ENCODE measurements around the gene PSD4. TPM values are rescaled to one million over a fixed set of nuclear protein-coding genes. Genes with fewer than 3 reads are reported as not detected.

PSD4 gene
- total and polyA plus RNA-seq, 2 experiments from 2014 or later: 15.1 to 26.5 TPM

DNA sequence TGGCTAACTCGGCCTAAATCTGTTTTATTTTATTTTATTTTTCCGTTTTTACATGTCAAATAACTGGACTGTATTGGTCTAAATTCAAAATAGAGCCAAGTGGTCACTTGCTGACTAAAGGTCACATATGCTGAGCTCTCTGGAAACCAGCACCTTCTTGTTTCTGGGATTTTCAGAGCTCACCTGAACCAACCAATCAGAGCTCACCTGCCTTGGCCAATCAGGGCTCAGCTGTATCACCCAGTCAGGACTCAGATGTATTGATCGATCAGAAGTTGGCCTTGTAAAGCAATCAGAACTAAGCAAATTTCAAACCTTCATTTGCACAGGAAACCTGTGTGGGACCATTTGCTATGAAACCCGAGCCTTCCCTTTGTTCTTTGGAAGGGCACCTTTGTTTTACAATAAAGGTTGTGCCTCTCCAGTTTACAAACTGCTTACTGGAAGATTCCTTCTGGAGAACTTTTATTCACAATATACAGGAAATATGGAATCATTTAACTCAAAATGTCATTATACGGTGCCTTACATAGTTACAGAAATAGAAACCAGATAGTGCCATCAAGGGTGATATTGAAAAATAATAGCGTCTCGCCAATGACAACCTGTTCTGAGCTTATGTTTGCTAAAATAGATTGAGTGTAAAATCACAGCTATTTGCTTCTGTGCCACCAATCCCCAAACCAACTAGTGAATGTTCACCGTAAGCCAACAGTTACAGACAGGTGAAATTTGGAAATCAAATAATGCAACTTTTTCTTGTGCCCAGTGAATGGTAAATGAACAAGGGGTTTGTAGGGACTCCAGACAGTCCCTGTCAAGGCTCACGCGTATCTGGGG, 17.3 kb upstream of the PSD4 start:
- TF ChIP-seq EZH2phosphoT487 (IDR thresholded peaks at IDR 0.05; ENCODE audit: low read depth, severe bottlenecking, unreplicated experiment) (no peak), CTCF (IDR thresholded peaks at IDR 0.05; ENCODE audit: poor library complexity) (no peak), EZH2 (IDR thresholded peaks at IDR 0.05; ENCODE audit: borderline replicate concordance) (no peak)
- Histone ChIP-seq H3K4me1 (ENCODE audit: insufficient read depth) (peaks cover 24% of the 10 kb centered on the region), H2AFZ (peak overlapping the region; percentile 94), H3K4me3 (peak overlapping the region; percentile 79), H3K9me3 (ENCODE audit: low read depth) (no peaks in the 10 kb centered on the region), H3K79me2 (peaks cover 14% of the 10 kb centered on the region), H4K20me1 (ENCODE audit: insufficient read depth, poor library complexity, severe bottlenecking) (no peaks in the 10 kb centered on the region), H3K9me2 (replicated peaks; ENCODE audit: insufficient read depth) (no peaks in the 10 kb centered on the region), H3K27ac (peak overlapping the region; percentile 93), H3K4me2 (peak overlapping the region; percentile 97), H3K36me3 (replicated peaks; ENCODE audit: insufficient read depth, low read depth) (no peaks in the 10 kb centered on the region), H3K27me3 (no peaks in the 10 kb centered on the region)
- 48% methylated on average over 10 of the region's 10 CpGs for WGBS (ENCODE audit: low lambda C conversion rate, missing lambda C conversion rate)
- DNase-seq (ENCODE audit: low spot score): no peak

DNA sequence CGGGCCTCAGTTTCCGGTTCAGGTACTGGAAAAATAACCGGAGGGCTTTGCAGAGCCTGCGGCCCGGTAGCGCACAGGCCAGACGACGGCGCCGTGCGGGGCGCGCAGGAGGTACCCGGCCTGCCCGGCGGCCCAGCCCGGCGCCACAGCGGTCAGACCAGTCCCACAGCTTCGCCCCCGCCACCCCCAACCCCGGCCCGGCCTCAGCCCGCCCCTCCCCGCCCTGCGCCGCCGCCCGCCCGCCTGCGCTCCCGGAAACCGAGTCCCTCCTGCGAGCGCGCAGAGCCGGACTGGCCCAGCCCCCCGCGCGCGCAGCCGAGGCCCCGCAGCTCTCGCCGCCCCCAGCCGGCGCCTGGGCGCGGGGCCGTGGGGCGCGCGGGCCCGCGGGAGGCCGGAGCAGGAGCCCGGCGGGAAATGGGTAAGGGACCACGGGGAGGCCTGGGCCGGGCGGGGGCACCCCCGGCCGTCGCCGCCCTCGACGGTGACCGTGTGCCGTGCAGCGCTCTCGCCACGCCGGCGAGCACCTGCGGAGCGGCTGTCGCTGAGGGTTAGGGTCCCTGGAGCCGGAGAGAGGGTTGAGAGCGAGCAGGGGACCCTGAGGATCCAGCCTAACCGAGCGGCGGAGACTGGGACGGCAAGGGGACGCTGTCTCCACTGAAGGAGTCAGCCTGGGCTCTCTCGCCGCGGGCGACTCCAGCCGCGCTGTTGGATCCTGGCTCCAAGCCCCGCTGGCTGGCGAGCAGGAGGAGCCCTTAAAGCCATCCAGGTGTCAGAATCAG, 16.5 kb upstream of the PSD4 start:
- TF ChIP-seq EZH2 (IDR thresholded peaks at IDR 0.05; ENCODE audit: borderline replicate concordance): no peak
- no peak for TF ChIP-seq EZH2phosphoT487 (IDR thresholded peaks at IDR 0.05; ENCODE audit: low read depth, severe bottlenecking, unreplicated experiment)
- TF ChIP-seq CTCF (IDR thresholded peaks at IDR 0.05; ENCODE audit: poor library complexity): no peak
- Histone ChIP-seq H3K27ac (peak overlapping the region; percentile 93), H3K4me2 (peak overlapping the region; percentile 97), H3K4me3 (peak overlapping the region; percentile 79), H3K36me3 (replicated peaks; ENCODE audit: insufficient read depth, low read depth) (no peaks in the 10 kb centered on the region), H3K9me3 (ENCODE audit: low read depth) (no peaks in the 10 kb centered on the region), H3K79me2 (peaks cover 14% of the 10 kb centered on the region), H3K27me3 (no peaks in the 10 kb centered on the region), H4K20me1 (ENCODE audit: insufficient read depth, poor library complexity, severe bottlenecking) (no peaks in the 10 kb centered on the region), H2AFZ (peak overlapping the region; percentile 94), H3K4me1 (ENCODE audit: insufficient read depth) (peaks cover 24% of the 10 kb centered on the region), H3K9me2 (replicated peaks; ENCODE audit: insufficient read depth) (no peaks in the 10 kb centered on the region)
- DNase-seq (ENCODE audit: low spot score): peak; percentile 85
- under 1% methylated on average over 71 of the region's 92 CpGs for WGBS (ENCODE audit: low lambda C conversion rate, missing lambda C conversion rate)

GRCh38 chr2:113157897-113158753, 15.6 kb upstream of the PSD4 start:
- TF ChIP-seq CTCF (IDR thresholded peaks at IDR 0.05; ENCODE audit: poor library complexity) (no peak), EZH2 (IDR thresholded peaks at IDR 0.05; ENCODE audit: borderline replicate concordance) (no peak), EZH2phosphoT487 (IDR thresholded peaks at IDR 0.05; ENCODE audit: low read depth, severe bottlenecking, unreplicated experiment) (no peak)
- H3K27me3 ChIP-seq: no peaks in the 10 kb centered on the region
- H2AFZ ChIP-seq: peak overlapping the region; percentile 80
- H3K27ac ChIP-seq: peak overlapping the region; percentile 90
- no peaks in the 10 kb centered on the region for H3K9me2 ChIP-seq (replicated peaks; ENCODE audit: insufficient read depth)
- no peaks in the 10 kb centered on the region for H3K9me3 ChIP-seq (ENCODE audit: low read depth)
- peak overlapping the region; percentile 97 for H3K4me2 ChIP-seq
- peak overlapping the region; percentile 79 for H3K4me3 ChIP-seq
- H3K36me3 ChIP-seq (replicated peaks; ENCODE audit: insufficient read depth, low read depth): no peaks in the 10 kb centered on the region
- peaks cover 24% of the 10 kb centered on the region for H3K4me1 ChIP-seq (ENCODE audit: insufficient read depth)
- peaks cover 18% of the 10 kb centered on the region for H3K79me2 ChIP-seq
- H4K20me1 ChIP-seq (ENCODE audit: insufficient read depth, poor library complexity, severe bottlenecking): no peaks in the 10 kb centered on the region
- WGBS (ENCODE audit: low lambda C conversion rate, missing lambda C conversion rate): 48% methylated on average over 10 of the region's 10 CpGs
- no peak for DNase-seq (ENCODE audit: low spot score)
